Thyroid gland (tissue), 4 donors: ENCODE measurements around the gene EFNA5.

Source experiments
- CTCF ChIP-seq, 6 experiments: fragments of 200-600 bp in 3 of 6; fragments of 450-650 bp in 3 of 6; sonication (generic) in 3 of 6; IDR thresholded peaks; one replicate each; pipeline ENCODE4 v1.5.1; 2016 to 2019; ENCODE audit warnings: antibody characterized with exemption in 6 of 6, mild to moderate bottlenecking in 2 of 6, inconsistent platforms in 1 of 6, moderate library complexity in 1 of 6
- POLR2A ChIP-seq, 2 donors: fragments of 450-650 bp; IDR thresholded peaks; one replicate each; pipeline ENCODE4 v1.6.1; 2017; ENCODE audit warnings: antibody characterized with exemption in 2 of 2, mild to moderate bottlenecking in 2 of 2, moderate library complexity in 1 of 2

- TF ChIP-seq POLR2A (IDR thresholded peaks at IDR 0.05) (no peak), CTCF (IDR thresholded peaks at IDR 0.05) (no peak)
Measured at GRCh38 chr5:107408564-107408963, 262.2 kb downstream of the EFNA5 start.
